Measurements from ENCODE around the gene DDX42.

DNA sequence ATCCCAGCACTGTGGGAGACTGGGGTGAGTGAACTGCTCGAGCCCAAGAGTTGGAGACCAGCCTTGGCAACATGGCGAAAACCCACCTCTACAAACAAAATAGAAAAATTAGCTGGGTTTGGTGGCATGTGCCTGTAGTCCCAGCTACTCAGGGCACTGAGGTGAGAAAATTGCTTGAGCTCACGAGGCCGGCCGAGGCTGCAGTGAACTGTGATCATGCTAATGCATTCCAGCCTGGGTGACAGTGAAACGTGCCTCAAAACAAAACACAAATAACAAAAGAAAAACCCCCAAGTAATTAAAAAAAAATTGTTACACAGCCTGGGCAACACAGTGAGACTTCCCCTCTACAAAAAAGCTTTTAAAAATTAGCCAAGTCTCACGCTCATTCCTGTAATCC lies 5.5 kb upstream of the DDX42 start:
- TF ChIP-seq, protein P1, sequence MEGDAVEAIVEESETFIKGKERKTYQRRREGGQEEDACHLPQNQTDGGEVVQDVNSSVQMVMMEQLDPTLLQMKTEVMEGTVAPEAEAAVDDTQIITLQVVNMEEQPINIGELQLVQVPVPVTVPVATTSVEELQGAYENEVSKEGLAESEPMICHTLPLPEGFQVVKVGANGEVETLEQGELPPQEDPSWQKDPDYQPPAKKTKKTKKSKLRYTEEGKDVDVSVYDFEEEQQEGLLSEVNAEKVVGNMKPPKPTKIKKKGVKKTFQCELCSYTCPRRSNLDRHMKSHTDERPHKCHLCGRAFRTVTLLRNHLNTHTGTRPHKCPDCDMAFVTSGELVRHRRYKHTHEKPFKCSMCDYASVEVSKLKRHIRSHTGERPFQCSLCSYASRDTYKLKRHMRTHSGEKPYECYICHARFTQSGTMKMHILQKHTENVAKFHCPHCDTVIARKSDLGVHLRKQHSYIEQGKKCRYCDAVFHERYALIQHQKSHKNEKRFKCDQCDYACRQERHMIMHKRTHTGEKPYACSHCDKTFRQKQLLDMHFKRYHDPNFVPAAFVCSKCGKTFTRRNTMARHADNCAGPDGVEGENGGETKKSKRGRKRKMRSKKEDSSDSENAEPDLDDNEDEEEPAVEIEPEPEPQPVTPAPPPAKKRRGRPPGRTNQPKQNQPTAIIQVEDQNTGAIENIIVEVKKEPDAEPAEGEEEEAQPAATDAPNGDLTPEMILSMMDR (IDR thresholded peaks at IDR 0.05) = no peak
- TF ChIP-seq POLR2A (IDR thresholded peaks at IDR 0.05) = no peak

Data from testis (tissue), 2 donors.